IMR-90 (cell line): ENCODE measurements around the gene OR6F1. TPM values are rescaled to one million over a fixed set of nuclear protein-coding genes. Genes with fewer than 3 reads are reported as not detected.
"Not testable (repeated sequence)": the region's sequence is repeated elsewhere in the genome, so short reads cannot be mapped to it uniquely, and the experiment has no call there.

ENCODE experiments used
- ATAC-seq: fragments of 200-7000 bp; cut with Tn5 transposase; 2 replicates; pipeline ENCODE4 v1.9.1; 2020; ENCODE audit warnings: low read depth, mild to moderate bottlenecking, moderate library complexity
- BruUV-seq: library from RNA; stranded (reverse); fragments of 400-500 nt; replicated peaks from 2 replicates; lab custom pipeline; 2021; lab: Mats Ljungman, UMichigan
- CTCF ChIA-PET: fragments of 300-600 bp; formaldehyde crosslinking; extraction: SDS; loops from one replicate; lab custom pipeline; 2021; ENCODE audit warnings: antibody characterized with exemption; lab: Yijun Ruan, JAX
- POLR2A ChIA-PET: fragments of 300-600 bp; sonication (Branson Sonifier 250); formaldehyde crosslinking; loops from one replicate; lab custom pipeline; 2022; ENCODE audit warnings: antibody characterized with exemption; ENCODE audit not compliant: unreplicated experiment; lab: Charles Lee
- DNase-seq: peaks from one replicate; pipeline ENCODE4 v3.0.0; 2013
- H2AFZ ChIP-seq: replicated peaks from 2 replicates; pipeline ENCODE3; 2013; ENCODE audit warnings: low read length, mild to moderate bottlenecking; ENCODE audit not compliant: poor library complexity
- H2AK5ac ChIP-seq: 2 replicates; pipeline ENCODE4 v1.6.1; 2013; ENCODE audit warnings: low read depth, low read length, inconsistent platforms
- H2AK9ac ChIP-seq: replicated peaks from 2 replicates; pipeline ENCODE3; 2013; ENCODE audit warnings: mild to moderate bottlenecking, low read depth, low read length, moderate library complexity; ENCODE audit not compliant: poor library complexity
- H2BK120ac ChIP-seq: 2 replicates; pipeline ENCODE4 v1.6.1; 2013; ENCODE audit warnings: low read depth, low read length, inconsistent platforms
- H2BK15ac ChIP-seq: 3 replicates; pipeline ENCODE4 v1.6.1; 2013; ENCODE audit warnings: low read depth, low read length, inconsistent platforms
- H2BK20ac ChIP-seq: 2 replicates; pipeline ENCODE4 v1.6.1; 2013; ENCODE audit warnings: low read depth, mild to moderate bottlenecking, inconsistent platforms, low read length, moderate library complexity
- H2BK5ac ChIP-seq: 2 replicates; pipeline ENCODE4 v1.6.1; 2013; ENCODE audit warnings: mild to moderate bottlenecking, low read depth, low read length, inconsistent platforms; ENCODE audit not compliant: poor library complexity, severe bottlenecking
- H3K14ac ChIP-seq: replicated peaks from 2 replicates; pipeline ENCODE4 v1.6.1; 2013; ENCODE audit warnings: low read depth, low read length, inconsistent platforms
- H3K18ac ChIP-seq: 2 replicates; pipeline ENCODE4 v1.6.1; 2013; ENCODE audit warnings: low read depth, low read length, control low read depth
- H3K23ac ChIP-seq: 2 replicates; pipeline ENCODE4 v1.6.1; 2013; ENCODE audit warnings: low read depth, low read length, inconsistent platforms
- H3K27ac ChIP-seq: 2 replicates; pipeline ENCODE4 v1.5.1; 2013; ENCODE audit warnings: mild to moderate bottlenecking, control low read depth, low read length; ENCODE audit not compliant: insufficient read depth
- H3K27me3 ChIP-seq: 2 replicates; pipeline ENCODE4 v1.6.1; 2013; ENCODE audit warnings: low read length; ENCODE audit not compliant: control insufficient read depth, insufficient read depth
- H3K36me3 ChIP-seq: 2 replicates; pipeline ENCODE4 v1.6.1; 2013; ENCODE audit warnings: low read length, mixed read lengths; ENCODE audit not compliant: control insufficient read depth, insufficient read depth
- H3K4ac ChIP-seq: 2 replicates; pipeline ENCODE4 v1.6.1; 2013; ENCODE audit warnings: low read depth, low read length, inconsistent platforms
- H3K4me1 ChIP-seq: 2 replicates; pipeline ENCODE4 v1.6.1; 2013; ENCODE audit warnings: low read length, mixed read lengths; ENCODE audit not compliant: control insufficient read depth, insufficient read depth
- H3K4me2 ChIP-seq: 2 replicates; pipeline ENCODE4 v1.6.1; 2013; ENCODE audit warnings: low read depth, mild to moderate bottlenecking, control low read depth, low read length, moderate library complexity
- H3K4me3 ChIP-seq: 2 replicates; pipeline ENCODE4 v1.5.1; 2013; ENCODE audit warnings: low read depth, mild to moderate bottlenecking, control low read depth, low read length, moderate library complexity; ENCODE audit not compliant: insufficient read depth
- H3K56ac ChIP-seq: 2 replicates; pipeline ENCODE4 v1.6.1; 2013; ENCODE audit warnings: low read length, inconsistent platforms; ENCODE audit not compliant: insufficient read depth; ENCODE audit errors: extremely low read depth
- H3K79me1 ChIP-seq, 2 experiments: 2 replicates each; pipeline ENCODE4 v1.6.1; 2013; ENCODE audit warnings: low read length in 2 of 2, inconsistent platforms in 1 of 2, low read depth in 1 of 2
- H3K9ac ChIP-seq: 2 replicates; pipeline ENCODE4 v1.6.1; 2013; ENCODE audit warnings: low read depth, low read length, control low read depth
- H3K9me1 ChIP-seq: 2 replicates; pipeline ENCODE4 v1.6.1; 2013; ENCODE audit warnings: low read length, inconsistent platforms; ENCODE audit not compliant: insufficient read depth
- H3K9me3 ChIP-seq: 2 replicates; pipeline ENCODE4 v1.6.1; 2013; ENCODE audit warnings: low read length; ENCODE audit not compliant: control insufficient read depth, insufficient read depth
- H4K20me1 ChIP-seq: 2 replicates; pipeline ENCODE4 v1.6.1; 2013; ENCODE audit warnings: low read length, inconsistent platforms; ENCODE audit not compliant: insufficient read depth
- H4K5ac ChIP-seq: 2 replicates; pipeline ENCODE4 v1.6.1; 2013; ENCODE audit warnings: mild to moderate bottlenecking, low read depth, low read length, control low read depth
- H4K8ac ChIP-seq, 2 experiments: 2 replicates each; pipeline ENCODE4 v1.6.1; 2013; ENCODE audit warnings: low read depth in 2 of 2, low read length in 2 of 2, control low read depth in 1 of 2, inconsistent platforms in 1 of 2
- H4K91ac ChIP-seq: 2 replicates; pipeline ENCODE4 v1.6.1; 2013; ENCODE audit warnings: low read depth, low read length, inconsistent platforms; ENCODE audit not compliant: insufficient read depth
- WGBS, 2 experiments: methylation state at CpG; one replicate each; pipeline versions ENCODE4 v1.1.5 to v1.1.7; 2013; ENCODE audit warnings: missing lambda C conversion rate in 2 of 2; ENCODE audit not compliant: insufficient read length in 1 of 2; ENCODE audit errors: extremely low coverage in 2 of 2; 5-methylcytosine and 5-hydroxymethylcytosine counted together
- dilution Hi-C: fragments of 300-500 bp; cut with HindIII; formaldehyde crosslinking; loops from one replicate; pipeline ENCODE4 v1.14.3; 2018; ENCODE audit warnings: low sequenced_read_pairs; ENCODE audit not compliant: unreplicated experiment
- in situ Hi-C: fragments of 300-500 bp; cut with MboI; formaldehyde crosslinking; loops from 3 replicates; pipeline ENCODE4 v1.14.3; 2019; ENCODE audit warnings: low sequenced_read_pairs, inconsistent platforms, mixed read lengths
- intact Hi-C: fragments of 100-400 bp; cut with micrococcal nuclease; formaldehyde crosslinking; loops from 2 replicates; pipeline ENCODE4 v1.10.0; 2022
- polyA plus RNA-seq, 3 experiments: library from polyadenylated mRNA; depleted of rRNA; stranded (reverse); fragments of >200 nt; gene quantifications; 2 replicates each; pipeline ENCODE4 v1.2.3, GENCODE V29; 2012; ENCODE audit warnings: low replicate concordance in 1 of 3
- total RNA-seq: library from RNA; depleted of rRNA; stranded (reverse); fragments of >200 nt; gene quantifications from 2 replicates; pipeline ENCODE4 v1.2.3, GENCODE V29; 2012

Gene OR6F1
- total and polyA plus RNA-seq, 2 of the 4 experiments (the other 2 are of a cell fraction), result not detected

DNA sequence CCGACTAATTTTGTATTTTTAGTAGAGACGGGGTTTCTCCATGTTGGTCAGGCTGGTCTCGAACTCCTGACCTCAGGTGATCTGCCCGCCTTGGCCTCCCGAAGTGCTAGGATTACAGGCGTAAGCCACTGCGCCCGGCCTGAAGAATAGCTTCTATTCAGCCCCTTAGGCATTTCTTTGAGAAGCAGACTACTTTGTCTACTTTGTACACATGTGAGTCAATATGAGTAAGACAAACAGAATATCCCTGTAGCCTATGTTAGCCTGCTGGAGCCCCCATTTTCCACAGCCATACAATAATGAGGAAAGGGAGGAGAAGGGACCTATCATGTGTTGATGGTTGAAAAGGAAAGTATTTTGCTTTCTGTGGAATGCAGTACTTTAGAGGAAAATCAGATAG is 5.8 kb downstream of the OR6F1 start:
- H3K9ac ChIP-seq, in situ Hi-C loops, H4K20me1 ChIP-seq, DNase-seq, BruUV-seq, H4K91ac ChIP-seq, H3K79me1 ChIP-seq, POLR2A ChIA-PET, H3K4me1 ChIP-seq, H3K18ac ChIP-seq, H2BK20ac ChIP-seq, H3K4ac ChIP-seq, H2AK9ac ChIP-seq, H3K4me2 ChIP-seq, H3K4me3 ChIP-seq, CTCF ChIA-PET, intact Hi-C loops, H3K9me1 ChIP-seq, H3K23ac ChIP-seq, H3K36me3 ChIP-seq, H4K8ac ChIP-seq, H3K56ac ChIP-seq, dilution Hi-C loops, H3K27me3 ChIP-seq, H4K5ac ChIP-seq, H3K14ac ChIP-seq, H3K27ac ChIP-seq, ATAC-seq, H2BK15ac ChIP-seq, H2BK120ac ChIP-seq, H2AFZ ChIP-seq, H2AK5ac ChIP-seq, H2BK5ac ChIP-seq: not testable (repeated sequence)
- H3K9me3 ChIP-seq, result peaks cover 19% of the 10 kb centered on the region
- no CpG with 5 or more reads among the region's 8 CpGs for WGBS, 2 experiments
